ENCODE data around the gene TPM1. TPM values are rescaled to one million over a fixed set of nuclear protein-coding genes. Genes with fewer than 3 reads are reported as not detected.

Gene TPM1
- total RNA-seq, 1 experiment from 2014 or later = 421 TPM

- POLR2A ChIA-PET = interaction anchor here (1.5 to 1.6 kb wide), 2 partner anchors 39 to 44 kb away, joined by 6 to 7 read pairs; partner anchors contain the start of gene TPM1
- CTCF ChIA-PET = interaction anchor here (1.5 to 1.8 kb wide), 2 partner anchors 39 to 239 kb away, joined by 5 read pairs; no protein-coding TSS in a partner anchor
- H3K27me3 Mint-ChIP-seq (ENCODE audit: low read depth) = no peaks in the 10 kb centered on the region; the same call in 1 of the 2 replicates
These were observed 44.4 kb downstream of the TPM1 start for GRCh38 chr15:63086947-63087346.

More at GRCh38 chr15:63086947-63087346, 44.4 kb downstream of the TPM1 start:
- DNase-seq (ENCODE audit: low spot score) (no peak), ATAC-seq (no peak)
- peaks cover 67% of the 10 kb centered on the region for H3K4me1 Mint-ChIP-seq
- peak overlapping the region; percentile 48; the same call in 1 of the 2 replicates for H3K27ac Mint-ChIP-seq
- no peaks in the 10 kb centered on the region for H3K36me3 Mint-ChIP-seq
- H3K4me3 Mint-ChIP-seq = no peak overlapping the region
- no peak for TF ChIP-seq HMGA2 (CRISPR knock-in tag; IDR thresholded peaks at IDR 0.05)
- no peak for TF ChIP-seq NR3C1 (CRISPR knock-in tag; conservative IDR thresholded peaks at IDR 0.05; ENCODE audit: low read depth)
- no peak for TF ChIP-seq ATF1 (CRISPR knock-in tag; IDR thresholded peaks at IDR 0.05)
- TF ChIP-seq, protein P1, sequence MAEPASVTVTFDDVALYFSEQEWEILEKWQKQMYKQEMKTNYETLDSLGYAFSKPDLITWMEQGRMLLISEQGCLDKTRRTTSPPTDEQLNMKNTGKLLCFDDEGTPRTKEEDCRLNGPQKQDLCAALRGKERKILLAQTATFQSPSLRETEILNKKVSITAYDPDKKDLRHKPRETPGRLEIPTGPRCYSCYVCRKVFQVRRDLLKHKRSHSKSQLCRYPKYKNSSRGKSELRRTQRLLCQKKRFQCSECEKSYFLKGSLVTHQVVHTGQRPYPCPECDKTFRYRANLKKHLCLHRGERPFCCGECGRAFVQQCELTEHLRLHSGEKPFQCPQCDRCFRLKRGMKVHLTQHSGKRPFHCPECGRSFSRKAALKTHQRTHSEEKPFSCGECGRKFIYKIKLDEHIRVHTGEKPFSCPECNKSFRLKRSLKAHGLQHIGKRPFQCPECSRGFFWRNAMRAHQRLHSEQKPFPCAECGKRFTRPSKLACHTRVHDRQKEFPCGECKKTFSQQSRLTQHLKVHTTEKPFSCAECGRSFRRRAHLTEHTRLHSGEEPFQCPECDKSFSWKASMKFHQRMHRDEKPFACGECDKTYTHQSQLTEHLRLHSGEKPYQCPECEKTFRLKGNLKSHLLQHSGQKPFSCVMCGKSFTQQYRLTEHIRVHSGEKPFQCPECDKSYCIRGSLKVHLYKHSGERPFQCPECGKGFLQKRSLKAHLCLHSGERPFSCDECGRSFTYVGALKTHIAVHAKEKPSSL (CRISPR knock-in tag; conservative IDR thresholded peaks at IDR 0.05) = no peak
- no peak for TF ChIP-seq NR2C2 (CRISPR knock-in tag; IDR thresholded peaks at IDR 0.05)
- no peak for TF ChIP-seq ESRRA (CRISPR knock-in tag; IDR thresholded peaks at IDR 0.05; ENCODE audit: borderline replicate concordance)
- no peak for TF ChIP-seq SMAD3 (CRISPR knock-in tag; IDR thresholded peaks at IDR 0.05; ENCODE audit: borderline replicate concordance)
- no peak for TF ChIP-seq ZNF512 (CRISPR knock-in tag; IDR thresholded peaks at IDR 0.05; ENCODE audit: borderline replicate concordance)
- TF ChIP-seq RORB (CRISPR knock-in tag; IDR thresholded peaks at IDR 0.05) = no peak
- TF ChIP-seq PRRX2 (CRISPR knock-in tag; IDR thresholded peaks at IDR 0.05) = no peak
- no peak for TF ChIP-seq USF2 (CRISPR knock-in tag; IDR thresholded peaks at IDR 0.05)
- no peak for TF ChIP-seq ZNF317 (CRISPR knock-in tag; IDR thresholded peaks at IDR 0.05; ENCODE audit: borderline replicate concordance, low read depth)
- TF ChIP-seq, protein P2, sequence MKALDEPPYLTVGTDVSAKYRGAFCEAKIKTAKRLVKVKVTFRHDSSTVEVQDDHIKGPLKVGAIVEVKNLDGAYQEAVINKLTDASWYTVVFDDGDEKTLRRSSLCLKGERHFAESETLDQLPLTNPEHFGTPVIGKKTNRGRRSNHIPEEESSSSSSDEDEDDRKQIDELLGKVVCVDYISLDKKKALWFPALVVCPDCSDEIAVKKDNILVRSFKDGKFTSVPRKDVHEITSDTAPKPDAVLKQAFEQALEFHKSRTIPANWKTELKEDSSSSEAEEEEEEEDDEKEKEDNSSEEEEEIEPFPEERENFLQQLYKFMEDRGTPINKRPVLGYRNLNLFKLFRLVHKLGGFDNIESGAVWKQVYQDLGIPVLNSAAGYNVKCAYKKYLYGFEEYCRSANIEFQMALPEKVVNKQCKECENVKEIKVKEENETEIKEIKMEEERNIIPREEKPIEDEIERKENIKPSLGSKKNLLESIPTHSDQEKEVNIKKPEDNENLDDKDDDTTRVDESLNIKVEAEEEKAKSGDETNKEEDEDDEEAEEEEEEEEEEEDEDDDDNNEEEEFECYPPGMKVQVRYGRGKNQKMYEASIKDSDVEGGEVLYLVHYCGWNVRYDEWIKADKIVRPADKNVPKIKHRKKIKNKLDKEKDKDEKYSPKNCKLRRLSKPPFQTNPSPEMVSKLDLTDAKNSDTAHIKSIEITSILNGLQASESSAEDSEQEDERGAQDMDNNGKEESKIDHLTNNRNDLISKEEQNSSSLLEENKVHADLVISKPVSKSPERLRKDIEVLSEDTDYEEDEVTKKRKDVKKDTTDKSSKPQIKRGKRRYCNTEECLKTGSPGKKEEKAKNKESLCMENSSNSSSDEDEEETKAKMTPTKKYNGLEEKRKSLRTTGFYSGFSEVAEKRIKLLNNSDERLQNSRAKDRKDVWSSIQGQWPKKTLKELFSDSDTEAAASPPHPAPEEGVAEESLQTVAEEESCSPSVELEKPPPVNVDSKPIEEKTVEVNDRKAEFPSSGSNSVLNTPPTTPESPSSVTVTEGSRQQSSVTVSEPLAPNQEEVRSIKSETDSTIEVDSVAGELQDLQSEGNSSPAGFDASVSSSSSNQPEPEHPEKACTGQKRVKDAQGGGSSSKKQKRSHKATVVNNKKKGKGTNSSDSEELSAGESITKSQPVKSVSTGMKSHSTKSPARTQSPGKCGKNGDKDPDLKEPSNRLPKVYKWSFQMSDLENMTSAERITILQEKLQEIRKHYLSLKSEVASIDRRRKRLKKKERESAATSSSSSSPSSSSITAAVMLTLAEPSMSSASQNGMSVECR (CRISPR knock-in tag; IDR thresholded peaks at IDR 0.05; ENCODE audit: borderline replicate concordance) = no peak
- TF ChIP-seq, protein P3, sequence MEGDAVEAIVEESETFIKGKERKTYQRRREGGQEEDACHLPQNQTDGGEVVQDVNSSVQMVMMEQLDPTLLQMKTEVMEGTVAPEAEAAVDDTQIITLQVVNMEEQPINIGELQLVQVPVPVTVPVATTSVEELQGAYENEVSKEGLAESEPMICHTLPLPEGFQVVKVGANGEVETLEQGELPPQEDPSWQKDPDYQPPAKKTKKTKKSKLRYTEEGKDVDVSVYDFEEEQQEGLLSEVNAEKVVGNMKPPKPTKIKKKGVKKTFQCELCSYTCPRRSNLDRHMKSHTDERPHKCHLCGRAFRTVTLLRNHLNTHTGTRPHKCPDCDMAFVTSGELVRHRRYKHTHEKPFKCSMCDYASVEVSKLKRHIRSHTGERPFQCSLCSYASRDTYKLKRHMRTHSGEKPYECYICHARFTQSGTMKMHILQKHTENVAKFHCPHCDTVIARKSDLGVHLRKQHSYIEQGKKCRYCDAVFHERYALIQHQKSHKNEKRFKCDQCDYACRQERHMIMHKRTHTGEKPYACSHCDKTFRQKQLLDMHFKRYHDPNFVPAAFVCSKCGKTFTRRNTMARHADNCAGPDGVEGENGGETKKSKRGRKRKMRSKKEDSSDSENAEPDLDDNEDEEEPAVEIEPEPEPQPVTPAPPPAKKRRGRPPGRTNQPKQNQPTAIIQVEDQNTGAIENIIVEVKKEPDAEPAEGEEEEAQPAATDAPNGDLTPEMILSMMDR (IDR thresholded peaks at IDR 0.05) = no peak
- TF ChIP-seq SOX15 (CRISPR knock-in tag; IDR thresholded peaks at IDR 0.05) = no peak
- TF ChIP-seq ZBTB21 (CRISPR knock-in tag; IDR thresholded peaks at IDR 0.05; ENCODE audit: borderline replicate concordance) = no peak
- H3K9me3 Mint-ChIP-seq = no peaks in the 10 kb centered on the region
